ENCODE results near the gene GPR89A.
"Not testable (repeated sequence)": the region's sequence is repeated elsewhere in the genome, so short reads cannot be mapped to it uniquely, and the experiment has no call there.

GPR89A gene

DNA sequence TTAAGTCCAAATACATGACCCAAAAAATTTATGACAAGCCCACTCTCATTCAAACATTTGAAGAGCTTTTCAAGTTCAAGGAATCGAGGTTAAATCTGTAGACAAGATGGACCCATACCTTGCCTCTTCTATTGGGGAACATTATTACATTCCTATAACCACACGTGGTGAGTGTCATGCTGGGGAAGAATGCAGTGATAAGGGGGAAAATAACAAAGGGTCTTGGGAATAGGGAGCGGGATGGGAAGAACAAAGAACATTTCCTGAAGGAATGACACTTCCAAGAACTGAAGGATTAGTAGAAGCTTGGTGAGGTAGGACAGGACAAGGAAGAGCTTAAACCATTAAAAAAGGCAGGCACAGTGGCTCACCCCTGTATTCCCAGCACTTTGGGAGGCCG lies 80.5 kb downstream of the GPR89A start:
- no peak for DNase-seq

DNA sequence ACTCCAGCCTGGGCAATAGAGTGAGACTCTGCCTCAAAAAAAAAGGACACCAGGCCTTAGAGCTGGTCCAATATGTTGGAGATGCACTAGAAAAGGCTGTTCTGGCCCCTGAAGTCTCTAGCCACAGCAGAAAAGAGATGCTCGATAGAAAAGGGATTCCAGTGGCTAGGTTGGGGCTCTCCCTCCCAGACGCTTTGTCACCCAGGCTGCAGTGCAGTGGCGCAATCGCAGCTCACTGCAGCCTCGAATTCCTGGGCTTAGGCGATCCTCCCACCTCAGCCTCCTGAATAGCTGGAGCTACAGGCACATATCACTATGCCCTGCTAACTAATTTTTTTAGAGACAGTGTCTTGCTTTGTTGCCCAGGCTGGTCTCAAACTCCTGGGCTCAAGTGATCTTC lies 81.1 kb downstream of the GPR89A start:
- DNase-seq = no peak

DNA sequence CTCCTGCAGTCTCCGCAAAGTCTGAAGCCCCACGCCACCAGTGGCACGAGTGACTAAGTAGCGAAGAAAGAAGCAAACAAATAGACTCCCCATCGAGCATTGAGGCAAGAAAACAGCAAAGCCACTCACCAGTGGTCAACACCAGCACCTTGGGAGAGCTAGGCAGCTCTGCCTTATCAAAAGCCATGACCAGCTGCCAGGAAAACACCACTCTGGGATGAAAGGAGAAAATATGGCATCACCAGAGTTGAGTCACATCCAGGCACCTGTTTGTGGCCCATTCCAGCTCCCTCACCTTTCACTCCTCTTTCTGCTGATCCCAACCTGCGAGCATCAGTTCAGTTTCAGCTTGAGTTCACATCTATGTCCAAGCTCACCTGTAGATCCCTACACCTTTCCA lies 82.1 kb downstream of the GPR89A start:
- no peak for DNase-seq

DNA sequence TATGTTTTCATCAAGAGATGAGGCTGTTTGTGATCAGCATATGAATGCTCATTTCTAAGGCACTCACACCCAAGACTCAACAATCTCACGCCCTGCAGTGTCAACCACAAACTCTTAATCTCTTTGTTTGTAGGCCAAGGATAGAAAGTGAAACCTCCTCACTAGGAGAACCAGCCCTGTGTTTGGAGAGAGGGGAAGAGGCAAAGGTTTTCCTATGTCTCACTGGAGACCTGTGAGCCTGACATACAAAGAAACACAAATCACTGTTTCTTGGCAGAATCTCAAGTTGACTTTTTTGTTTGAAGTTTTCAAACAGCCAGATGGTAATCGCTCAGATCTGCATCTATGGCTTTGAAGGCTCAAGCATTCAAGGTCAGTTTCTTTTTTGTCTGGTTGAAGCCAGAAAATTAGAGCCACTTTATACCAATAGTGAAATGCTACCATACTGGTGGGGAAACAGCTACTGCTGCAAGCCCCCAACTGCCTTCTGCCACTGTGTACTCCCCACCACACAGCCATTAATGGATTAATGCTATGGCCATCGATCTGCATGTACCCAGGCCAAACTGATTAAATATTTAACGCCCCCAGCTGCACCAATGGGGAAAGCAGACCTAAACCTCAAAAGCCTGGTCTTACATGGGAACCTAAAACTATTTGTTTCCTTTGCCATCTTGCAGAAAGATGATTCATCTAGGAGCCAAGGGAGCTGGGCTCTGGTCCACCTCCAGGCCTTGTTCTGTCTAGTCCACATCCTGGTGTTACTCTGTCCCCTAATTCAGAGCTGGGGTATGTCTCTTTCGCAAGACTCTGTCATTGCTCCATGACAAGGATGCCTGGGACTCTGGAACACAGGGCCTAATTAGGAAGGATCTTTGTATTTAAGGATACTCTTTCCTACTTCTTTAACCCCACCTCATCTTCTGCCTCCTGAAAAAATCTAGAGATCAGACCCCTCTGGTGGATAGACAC lies 83.1 kb downstream of the GPR89A start:
- DNase-seq = peak; percentile 81

DNA sequence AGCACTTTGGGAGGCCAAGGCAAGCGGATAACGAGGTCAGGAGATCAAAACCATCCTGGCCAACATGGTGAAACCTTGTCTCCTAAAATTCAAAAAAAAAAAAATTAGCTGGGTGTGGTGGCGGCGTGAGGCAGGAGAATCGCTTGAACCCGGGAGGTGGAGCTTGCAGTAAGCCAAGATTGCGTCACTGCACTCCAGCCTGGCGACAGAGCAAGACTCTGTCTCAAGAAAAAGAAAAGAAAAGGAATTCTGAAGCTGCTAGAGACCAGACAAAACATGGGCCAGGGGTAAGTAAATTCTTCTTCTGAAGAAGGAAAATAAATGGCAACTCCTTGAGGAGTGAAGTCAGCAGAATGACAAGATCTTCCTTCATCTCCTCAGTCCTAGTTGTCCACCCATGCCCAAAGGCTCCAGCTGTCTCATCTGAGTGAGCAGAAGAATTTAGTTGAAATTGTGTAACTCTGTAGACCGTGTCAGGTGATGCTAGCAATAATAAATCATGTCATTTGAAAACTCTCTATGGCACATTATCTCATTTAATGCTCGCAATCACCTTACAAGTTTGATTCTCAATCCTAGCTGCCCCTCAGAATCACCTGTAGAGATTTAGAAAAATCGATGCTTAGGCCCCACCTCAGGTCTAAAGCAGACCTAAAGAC lies 85.1 kb downstream of the GPR89A start:
- no peak for DNase-seq

GRCh38 chr1:145695821-145696629 lies 88.2 kb downstream of the GPR89A start:
- no peak for DNase-seq

- DNase-seq = no peak
These were observed 88.8 kb downstream of the GPR89A start for GRCh38 chr1:145696630-145696960.

GRCh38 chr1:145701306-145701862 lies 93.6 kb downstream of the GPR89A start:
- DNase-seq = no peak

GRCh38 chr1:145702052-145702451 lies 94.3 kb downstream of the GPR89A start:
- DNase-seq = no peak

DNA sequence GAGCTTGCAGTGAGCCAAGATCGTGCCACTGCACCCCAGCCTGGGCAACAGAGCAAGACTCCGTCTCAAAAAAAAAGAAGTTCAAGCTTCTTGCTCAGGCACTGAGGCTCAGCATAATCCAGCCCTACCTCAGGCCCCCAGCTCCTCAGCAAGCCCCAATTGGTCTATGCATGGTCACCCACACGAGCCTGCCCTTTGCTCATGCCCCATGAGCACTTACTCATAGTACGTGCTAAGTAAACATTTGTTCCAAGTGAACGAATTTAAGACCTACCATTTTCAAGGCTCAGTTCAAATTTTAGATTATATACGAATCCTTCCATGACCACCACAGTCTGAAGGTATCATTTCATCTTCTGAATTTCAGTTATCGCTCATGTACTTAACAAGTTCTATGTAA lies 95.0 kb downstream of the GPR89A start:
- no peak for DNase-seq

GRCh38 chr1:145705622-145706021 lies 97.8 kb downstream of the GPR89A start:
- DNase-seq = no peak

- DNase-seq = no peak
These were observed 98.4 kb downstream of the GPR89A start for GRCh38 chr1:145706086-145706664.

- DNase-seq = no peak
These were observed 99.5 kb downstream of the GPR89A start, which contains the start of gene PDZK1 for GRCh38 chr1:145707183-145707867. TSS of gene PDZK1 (minus strand) at chr1:145707368. CDS start at chr1:145688021, 19,347 bp downstream.

- DNase-seq = no peak
These were observed 100.3 kb downstream of the GPR89A start for GRCh38 chr1:145708063-145708462.

- no peak for DNase-seq
These were observed 102.7 kb downstream of the GPR89A start for GRCh38 chr1:145710291-145711027.

- no peak for DNase-seq
These were observed 103.4 kb downstream of the GPR89A start for GRCh38 chr1:145711213-145711651.

DNA sequence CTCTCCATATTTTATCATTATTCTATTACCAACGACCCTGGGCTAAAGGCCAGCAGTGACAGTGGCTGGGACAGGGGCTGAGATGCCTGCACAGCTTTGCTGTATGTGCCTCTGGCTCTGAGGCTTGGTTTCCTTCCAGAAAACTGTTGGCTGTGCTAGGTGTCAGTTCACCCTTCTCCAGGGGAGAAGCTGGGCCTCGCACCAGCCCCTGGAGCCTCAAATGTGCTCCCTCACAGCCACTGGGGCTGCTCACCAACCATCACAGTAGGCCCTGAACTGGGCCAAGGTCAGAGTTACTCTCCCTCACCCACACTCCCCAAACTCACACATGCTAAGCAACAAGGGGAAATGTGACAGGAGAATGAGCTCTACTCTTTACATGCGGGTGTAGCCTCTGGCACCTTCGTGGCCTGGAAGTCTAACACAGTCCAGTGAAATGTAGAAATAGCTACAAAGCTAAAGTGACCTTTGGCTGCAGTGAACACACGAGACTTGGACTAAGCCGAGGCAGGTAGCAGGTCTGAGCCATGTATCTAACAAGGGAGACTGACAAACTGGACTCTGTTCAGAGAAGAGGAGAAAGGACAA lies 106.8 kb downstream of the GPR89A start:
- DNase-seq = no peak

GRCh38 chr1:145716641-145717345 lies 109.0 kb downstream of the GPR89A start:
- DNase-seq = no peak

GRCh38 chr1:145717833-145718232 lies 110.0 kb downstream of the GPR89A start:
- no peak for DNase-seq

DNA sequence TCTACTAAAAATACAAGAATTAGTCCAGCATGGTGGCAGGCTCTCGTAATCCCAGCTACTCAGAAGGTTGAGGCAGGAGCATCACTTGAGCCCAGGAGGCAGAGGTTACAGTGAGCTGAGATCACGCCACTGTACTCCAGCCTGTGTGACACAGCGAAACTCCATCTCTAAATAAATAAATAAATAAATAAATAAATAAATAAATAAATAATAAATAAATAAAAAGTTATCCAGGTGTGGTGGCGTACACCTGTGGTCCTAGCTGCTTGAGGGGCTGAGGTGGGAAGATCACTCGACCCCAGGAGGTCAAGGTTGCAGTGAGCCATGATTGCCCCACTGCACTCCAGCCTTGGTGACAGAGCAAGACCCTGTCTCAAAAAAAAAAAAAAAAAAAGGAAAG lies 110.7 kb downstream of the GPR89A start:
- DNase-seq = not testable (repeated sequence)
